Kidney tubule cell (primary cell): ENCODE results near the gene PRSS50.
A peak's percentile ranks its signal among the peaks of the same experiment; 100 is the strongest.

Experiments
- DNase-seq: peaks from one replicate; pipeline ENCODE4 v3.0.0-alpha.2; 2018; ENCODE audit warnings: low spot score

PRSS50 gene

DNA sequence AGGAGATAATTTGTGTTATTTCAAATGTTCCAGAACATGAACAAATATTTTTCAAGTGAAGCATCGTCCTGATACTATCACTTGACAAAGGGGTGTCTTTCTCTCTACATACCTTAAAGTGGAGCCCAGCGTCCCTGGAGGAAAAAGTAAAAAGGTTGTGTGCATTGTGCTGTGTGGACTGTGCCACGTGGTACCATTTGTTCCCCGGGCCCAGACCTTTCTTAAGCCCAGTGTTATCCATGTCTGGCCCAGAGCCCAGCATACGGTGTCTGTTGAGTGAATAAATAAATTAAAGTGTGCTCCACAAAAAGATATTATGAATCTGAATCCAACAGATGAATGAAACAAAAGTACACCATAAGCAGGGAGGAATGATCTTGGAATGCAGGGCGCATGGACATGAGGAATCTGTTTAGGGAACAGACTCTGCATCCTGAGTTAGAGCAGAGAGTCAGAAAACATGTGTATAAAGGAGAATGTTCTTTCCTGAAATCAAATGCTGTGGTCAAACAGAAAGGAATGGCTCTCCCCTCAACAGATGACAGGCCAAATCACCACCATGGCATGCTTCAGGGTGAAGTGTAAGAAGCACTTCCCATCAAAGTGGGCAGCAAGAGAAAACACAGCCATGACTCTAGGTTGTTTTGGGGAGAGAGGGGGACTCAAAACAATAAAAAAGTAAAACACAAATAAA lies 8.1 kb upstream of the PRSS50 start:
- DNase-seq: peak; percentile 9

DNA sequence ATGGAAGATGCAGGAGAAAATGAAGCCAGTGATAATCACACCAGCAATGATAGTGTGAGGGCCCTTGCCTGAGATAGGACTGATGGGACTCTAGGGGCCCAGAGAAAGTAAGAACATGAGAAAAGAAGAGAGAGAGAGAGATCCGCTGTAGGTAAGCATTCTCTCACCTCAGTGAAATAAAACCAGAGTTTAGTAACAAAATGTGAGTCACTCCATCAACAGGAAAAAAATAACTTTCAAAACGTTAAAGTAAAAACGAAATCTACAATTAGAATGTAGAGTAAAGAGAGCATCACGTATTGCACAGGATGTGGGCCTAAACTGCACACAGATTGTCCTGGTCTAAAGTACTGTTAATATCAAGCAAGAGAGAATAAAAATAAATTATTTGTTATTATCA lies 6.8 kb upstream of the PRSS50 start:
- DNase-seq: no peak

DNA sequence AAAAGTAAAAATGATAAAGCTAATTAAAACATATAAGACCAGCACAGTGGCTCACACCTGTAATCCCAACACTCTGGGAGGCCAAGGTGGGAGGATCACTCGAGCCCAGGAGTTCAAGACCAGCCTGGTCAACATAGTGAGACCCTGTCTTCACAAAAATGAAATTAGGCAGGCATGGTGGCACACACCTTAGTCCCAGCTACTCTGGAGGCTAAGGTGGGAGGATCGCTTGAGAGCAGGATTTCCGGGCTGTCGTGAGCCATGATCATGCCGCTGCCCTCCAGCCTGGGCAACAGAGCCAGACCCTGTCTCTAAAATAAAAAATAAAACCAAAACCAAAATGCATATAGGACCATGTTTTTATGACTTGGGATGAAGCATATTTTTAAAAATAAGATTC lies 4.8 kb upstream of the PRSS50 start:
- DNase-seq: no peak

DNA sequence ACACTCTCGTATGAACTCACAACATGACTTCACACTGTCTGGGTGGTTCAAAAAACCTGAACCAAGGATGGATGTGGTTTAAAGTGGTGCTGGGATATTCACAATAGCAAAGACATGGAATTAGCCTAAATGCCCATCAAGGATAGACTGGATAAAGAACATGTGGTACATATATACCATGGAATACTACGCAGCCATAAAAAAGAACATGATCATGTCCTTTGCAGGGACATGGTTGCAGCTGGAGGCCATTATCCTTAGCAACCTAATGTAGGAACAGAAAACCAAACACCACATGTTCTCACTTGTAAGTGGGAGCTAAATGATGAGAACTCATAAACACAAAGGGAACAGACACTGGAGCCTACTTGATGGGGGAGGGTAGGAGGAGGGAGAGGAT lies 3.3 kb upstream of the PRSS50 start:
- DNase-seq: no peak

DNA sequence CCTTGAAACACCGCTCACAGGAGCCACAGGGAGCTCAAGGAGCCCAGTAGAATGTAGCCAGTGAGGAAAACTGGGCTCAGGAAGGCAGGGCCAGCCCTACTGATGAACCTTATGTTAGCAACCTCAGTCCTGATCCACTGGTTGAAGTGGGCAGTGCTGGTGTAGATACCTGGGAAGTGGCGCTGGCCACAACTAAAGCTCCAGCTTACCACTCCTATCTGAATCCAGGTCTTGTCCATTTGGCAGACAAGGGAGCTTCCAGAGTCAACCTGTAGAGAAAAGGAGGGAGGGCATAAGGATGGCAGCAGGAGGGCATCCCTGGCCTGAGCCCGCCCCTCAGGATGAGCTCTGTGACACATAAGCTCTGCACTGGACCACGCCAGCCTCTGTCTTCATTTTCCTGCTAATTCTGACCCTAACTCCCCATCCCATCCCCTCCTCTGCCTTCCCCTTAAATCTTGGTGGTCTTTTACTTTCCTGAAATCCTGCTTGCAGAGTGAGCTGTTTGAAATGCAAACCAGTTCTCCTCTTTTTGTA lies 2.1 kb upstream of the PRSS50 start:
- no peak for DNase-seq

DNA sequence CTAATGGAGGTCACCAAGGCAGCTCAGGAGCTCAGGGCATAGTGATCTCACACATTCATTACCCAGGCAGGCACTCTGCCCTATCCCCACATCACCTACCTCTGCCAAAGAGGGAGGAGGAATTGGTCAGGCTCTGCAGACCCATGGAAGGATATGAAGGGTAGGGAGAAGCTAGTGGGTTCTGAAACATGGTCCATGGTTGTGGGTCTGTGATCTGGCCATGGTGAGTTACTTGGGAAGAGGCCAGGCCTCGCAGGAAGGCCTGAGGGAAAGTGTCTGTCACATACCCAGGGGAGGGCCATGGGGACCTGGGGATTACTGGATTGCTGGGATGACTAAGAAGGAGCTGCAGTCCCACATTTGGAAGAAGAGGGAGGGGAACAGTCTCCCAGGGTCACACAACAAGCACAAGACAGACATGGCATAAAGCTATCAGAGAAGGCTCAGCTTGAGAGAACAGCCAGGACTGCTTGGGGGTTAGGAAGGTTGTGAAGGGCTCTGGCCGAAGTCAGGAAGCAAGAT lies 1.4 kb upstream of the PRSS50 start:
- DNase-seq: no peak

DNA sequence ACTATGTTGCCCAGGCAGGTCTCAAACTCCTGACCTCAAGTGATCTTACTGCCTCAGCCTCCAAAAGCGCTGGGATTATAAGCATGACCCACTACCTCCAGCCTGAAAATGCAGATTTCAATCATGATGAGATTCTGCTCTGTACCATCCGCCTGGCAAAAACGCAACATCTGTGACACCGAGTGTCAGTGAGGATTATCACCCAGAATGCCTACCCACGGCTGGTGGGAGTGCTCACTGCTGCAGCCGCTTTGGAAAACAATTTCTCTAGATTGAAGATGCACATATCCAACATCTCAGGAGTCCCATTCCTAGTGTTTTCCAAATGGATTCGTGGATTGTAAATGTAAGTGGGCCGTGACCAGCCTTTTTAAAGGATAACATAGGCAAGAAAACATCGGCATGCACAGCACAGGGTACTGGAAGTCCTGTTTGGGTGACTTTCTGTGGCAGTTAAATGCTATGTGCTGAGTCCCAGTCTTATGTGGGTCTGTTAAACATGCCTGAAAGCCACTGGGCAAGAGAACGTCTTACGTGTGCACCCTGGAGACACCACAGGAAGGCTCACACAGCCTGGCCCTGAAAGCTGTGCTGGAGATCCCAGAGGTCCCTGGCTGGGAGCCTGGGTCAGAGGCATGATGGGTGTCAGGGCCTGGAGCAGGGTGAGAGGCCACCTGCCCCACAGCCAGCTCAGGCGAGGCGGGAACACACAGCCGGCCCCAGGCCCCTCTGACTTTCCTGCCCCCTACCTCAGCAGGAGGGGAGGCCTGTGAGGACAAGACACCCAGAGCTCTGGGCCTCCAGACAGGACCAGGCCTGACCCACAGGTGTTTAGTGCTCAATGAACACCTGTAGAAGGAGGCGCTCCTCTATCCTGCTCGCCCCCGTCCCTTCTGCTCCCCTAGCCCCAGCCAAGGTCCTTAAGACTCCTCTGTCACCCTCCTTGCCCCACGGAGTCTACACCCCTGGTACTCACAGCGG lies 918 bp downstream of the PRSS50 start:
- DNase-seq: no peak

DNA sequence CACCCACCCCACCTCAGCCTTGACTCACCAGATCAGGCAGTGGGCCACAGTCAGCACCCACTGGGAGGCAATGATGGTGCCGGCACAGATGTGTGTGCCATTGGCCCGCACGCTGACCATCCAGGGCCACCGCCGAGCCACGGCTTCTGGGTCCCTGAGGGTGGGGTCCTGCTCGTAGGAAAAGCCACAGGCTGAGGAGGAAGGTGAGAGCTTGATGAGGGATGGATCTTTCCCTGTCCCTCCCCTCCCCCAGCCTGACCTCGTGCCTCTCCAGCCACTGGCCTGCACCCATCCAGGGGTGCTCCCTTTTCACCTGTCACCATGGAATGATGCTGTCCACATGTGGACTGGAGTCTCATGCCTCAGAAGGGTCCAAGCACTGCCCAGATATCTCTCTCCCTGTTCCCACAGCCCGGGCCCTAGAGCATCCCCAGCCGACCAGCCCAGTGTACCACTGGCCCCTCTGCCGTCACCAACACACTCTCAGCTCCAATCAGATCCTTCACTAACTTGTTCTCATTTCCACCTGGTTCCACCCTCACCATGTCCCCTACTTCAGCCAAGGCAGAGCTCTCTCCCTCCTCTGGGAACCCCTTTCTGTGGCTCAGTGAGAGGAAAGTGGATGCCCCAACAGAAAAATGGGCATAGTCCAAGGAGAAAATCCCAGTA lies 2.0 kb downstream of the PRSS50 start:
- no peak for DNase-seq

DNA sequence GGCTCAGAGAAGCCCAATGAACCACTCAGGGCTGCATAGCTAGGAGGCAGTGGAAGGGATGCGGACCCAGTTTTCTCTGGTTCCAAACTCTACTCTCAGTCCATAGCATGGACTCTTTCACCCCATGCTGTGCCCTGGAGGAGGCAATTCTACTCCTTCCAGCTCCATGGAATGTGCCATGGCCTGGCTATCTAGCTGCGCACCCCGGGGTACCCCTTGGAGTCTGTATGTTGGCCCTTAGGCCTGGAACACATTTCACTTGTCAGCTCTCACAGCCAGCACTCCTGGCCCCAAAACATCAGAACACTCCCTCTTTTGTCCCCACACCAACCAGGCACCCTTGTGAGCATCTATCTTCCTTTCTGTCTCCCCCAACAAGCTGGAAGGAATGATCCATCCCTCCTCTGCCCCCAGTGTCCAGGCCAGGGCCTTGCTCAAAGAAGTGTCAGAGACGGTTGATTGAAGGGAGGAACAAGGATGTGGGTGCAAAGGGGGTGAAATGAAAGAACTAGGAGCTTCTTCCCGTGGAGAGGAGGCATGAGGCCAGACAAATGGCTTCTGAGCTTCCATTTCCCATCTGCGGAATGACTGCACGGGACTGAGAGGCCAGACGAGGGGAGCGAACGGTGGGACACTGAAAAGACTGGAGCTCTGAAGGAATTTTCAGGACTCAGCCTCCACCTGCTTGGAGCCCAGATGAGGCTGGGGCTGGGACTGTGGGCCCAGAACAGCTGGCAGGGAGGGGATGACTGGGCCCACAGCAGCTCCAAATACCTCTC lies 2.8 kb downstream of the PRSS50 start:
- no peak for DNase-seq

DNA sequence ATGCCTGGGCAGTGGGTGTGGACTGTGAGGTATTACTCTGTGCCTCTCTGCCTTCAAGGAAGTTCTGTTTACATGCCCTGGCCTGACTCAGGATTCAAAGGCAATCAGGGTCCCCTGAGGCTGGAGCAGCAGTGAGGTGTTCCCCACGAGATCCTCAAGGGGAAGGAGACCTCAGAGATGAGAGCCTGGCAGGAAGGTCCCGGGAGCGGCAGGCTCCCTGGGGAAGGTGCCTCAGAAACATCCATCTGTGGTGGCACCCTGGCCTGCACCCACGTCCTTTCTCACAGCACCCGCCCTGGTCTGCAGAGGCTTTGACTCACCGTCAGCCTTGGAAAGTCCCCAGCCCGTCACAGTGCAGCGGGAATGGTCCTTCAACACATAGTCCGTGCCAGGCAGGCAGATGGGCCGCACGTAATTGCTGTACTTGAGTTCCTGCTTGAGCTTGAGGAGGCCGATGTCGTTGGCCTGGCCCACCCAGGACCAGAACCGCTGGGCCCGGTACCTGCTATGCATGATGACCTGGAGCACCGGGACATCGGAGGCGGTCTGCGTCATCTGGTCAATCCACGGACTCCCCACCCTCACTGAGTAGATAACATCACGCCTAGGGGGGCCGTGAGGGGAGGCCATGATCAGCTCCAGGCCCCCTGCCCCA lies 3.6 kb downstream of the PRSS50 start:
- peak; percentile 57 for DNase-seq

DNA sequence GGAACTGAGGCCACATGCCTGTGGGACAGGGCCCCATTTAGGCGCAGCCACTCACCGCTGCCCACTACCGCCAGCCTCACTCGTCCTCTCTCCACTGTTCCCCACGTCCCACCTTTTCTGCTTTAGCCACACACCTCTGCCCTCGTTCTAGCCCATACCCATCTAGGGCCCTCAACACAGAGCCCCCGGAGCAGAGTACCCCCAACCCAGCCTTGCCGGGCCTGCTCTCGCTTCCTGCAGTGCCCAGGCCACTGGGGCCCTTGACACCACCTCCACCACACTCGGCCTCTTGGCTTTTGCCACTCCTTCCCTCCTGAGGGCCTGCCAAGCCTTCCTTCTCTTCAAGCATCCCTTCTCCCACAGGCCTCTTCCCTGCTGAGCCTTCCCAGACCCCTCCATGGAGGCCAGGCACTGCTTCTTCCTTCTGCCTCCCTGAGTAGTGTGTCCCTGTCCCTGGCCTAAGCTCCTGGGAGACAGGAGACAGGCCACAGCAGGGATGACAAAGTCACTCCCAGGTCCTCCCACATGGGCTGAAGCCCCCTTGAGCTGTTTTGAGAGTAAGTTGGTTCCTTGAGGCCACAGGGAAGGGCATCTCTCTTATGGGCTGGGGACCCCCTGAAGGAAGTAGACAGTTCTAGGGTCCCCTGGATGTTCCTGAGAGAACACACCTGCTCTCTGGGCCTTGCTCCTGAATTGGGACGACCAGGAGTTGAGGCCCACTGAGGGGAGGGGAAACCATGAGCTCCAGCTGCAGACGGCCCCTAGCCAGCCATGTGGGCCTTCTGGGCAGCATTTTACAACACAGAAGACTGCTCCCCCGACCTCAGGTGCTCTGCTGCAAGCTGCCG lies 4.4 kb downstream of the PRSS50 start:
- DNase-seq: no peak

DNA sequence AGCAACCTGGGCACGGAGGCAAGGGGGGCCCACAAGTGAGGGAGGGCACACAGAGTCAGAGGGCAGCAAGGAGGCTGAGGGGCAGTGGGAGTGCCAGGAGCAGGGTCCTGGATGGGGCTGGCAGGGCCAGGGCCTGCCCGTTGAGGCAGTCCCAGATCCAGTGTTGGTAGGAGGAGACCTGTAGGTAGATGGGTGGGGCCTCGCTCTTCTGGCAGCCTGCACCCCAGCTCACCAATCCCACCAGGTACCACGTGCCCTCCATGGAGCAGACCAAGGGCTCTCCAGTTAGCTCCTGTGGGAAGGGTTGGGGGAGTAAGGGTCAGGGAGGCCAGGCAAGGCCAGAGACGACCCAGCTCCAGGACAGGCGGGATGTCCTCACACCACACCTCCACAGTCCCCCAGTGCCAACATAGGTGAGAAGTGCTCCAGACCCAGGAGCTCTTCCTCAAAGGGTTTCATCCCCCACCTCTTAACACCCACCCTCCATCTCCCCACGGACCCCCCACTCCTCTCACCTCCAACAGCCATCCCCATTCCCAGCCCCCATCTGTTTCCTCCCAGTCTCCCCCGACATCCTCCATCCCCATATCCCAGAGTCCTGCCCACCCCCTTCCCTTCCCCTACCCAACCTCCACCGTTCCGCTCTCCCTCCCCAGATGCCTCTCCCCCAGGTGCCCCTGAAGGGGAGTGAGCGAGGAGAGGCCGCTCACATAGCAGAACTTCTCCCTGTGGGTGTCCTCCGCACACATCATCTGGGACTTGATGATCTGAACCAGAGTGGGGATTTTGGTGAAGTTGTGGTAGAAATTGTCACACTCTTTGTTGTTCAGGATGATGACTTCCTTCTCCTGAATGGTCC lies 5.2 kb downstream of the PRSS50 start:
- DNase-seq: no peak

DNA sequence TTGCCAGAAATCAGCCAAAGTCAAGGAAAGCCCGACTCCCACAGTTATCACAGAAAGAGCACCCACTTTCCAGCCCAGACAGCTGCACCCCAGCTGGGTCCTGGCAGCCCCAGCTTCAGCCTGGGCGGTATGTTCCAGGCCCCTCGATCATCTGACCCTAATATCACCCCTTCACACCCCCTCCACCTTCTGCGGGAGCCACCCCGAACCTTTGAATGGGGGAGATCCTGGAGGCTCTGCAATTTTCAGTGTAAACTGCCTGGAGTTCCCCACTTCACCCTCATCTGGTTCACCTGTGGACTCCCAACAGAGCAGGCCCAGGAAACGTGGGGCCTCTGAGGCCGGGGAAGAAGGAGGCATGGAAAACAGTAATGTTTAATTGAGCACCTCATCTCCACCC lies 5.9 kb downstream of the PRSS50 start:
- DNase-seq: no peak

DNA sequence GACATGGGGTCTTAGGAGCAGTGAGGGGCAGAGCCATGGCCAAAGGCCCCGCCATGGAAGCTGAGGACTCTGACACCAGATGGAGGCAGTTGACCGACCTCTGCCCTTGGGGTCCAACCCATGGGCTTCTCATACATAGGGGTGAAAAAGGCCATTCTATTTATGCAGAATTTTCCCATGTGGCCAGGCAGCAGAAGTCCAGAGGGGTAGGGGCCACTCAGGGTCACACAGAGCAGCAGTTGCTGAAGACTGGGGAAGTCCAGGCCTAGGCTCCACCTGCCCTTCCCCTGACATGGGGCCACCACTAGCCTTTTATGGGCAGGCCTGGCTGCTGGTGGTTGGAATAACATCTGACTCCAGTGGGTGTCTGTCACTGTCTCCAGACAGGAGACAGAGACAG lies 6.4 kb downstream of the PRSS50 start:
- no peak for DNase-seq

DNA sequence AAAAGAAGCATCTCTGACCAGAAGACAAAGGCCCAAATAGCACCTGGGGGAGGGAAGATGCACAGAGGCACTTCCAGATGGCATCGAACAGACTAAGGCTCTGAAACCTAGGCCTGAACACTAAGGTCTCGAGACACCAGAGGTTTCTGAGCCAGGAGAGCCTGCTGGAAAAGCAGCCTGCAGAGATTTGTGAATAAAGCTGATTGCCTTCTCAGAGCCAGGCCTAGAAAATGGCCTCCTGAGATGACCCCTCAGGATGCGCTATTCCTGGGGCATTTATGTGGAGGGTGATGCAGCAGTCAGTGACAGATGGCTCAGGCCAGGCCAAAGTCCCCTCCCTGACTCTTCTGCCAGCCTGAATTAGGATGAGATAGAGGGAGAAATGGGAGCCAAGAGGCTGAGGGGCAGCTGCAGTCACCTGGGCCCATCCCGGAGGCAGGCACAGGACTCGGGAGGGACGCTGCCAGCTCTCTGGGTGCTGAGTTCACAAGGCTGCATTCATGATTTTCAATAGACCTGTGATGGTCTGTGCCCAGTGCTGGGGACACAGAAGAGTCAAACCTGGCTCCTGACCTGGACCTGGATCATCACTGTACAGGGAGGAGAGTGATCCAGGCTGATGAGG lies 6.9 kb downstream of the PRSS50 start:
- no peak for DNase-seq

DNA sequence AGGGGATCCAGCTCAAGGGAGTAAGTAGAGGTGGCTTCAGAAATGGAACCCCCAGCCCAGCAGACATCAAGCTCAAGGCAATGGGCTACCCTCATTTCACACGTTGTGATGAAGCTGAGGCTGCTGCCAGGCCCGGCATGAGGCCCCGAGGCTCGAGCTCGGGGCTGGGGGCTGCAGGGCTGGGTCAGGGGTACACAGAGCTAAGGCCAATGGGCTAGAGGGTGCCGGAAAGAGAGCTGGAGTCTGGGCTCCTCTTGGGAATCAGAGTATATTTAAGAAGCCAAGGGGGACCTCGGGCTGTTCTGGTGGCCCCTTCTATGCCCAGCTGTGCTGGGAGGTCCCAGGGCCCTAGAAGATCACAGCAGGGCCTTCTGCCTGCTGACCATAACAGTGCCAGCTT lies 7.4 kb downstream of the PRSS50 start:
- no peak for DNase-seq

DNA sequence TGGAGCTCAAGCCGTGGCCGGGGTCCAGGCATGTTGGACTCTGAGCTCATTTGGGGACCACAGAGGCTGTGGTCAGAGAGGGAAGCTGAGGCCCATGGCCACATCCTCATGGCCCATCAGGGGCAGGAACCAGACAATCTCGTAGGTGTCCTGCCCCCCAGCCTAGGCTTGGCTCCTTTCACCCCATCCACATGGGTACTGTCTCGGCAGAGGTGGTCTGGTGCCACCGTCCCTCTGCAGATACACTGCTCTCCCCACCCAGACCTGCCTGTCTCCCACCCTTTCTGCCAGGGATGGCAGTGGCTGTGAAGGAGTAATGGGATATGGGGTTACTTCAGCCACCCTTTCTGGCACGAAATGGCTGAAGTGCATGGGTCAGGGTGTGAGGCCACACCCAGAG lies 7.9 kb downstream of the PRSS50 start:
- DNase-seq: no peak

DNA sequence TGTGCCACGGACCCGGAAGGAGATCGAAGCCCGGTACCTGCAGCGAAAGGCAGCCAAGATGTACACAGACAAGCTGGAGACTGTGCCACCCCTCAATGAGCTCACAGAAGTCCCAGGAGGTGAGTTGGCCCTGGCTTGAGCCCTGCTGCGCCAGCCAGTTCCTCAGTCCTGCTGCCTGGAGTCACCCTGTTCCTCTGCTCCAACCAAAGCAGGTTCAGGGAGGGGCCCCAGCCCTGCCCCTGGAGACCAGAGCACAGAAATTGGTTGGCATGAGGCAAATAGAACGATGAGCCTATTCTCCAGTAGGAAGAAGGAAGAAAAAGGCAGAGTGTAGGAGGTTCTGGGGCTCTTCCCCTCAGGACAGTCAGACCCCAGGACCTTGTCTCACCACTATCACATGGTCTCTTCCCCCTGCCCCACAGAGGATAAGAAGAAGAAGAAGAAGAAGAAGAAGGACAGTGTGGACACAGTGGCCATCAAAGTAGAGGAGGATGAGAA lies 8.5 kb downstream of the PRSS50 start:
- no peak for DNase-seq
